Vagina (tissue), 2 donors: Measurements from ENCODE around the gene SPATA46. TPM values are rescaled to one million over a fixed set of nuclear protein-coding genes. Genes with fewer than 3 reads are reported as not detected.
A peak's percentile ranks its signal among the peaks of the same experiment; 100 is the strongest.

Experiments used
- DNase-seq, 2 donors: peaks; one replicate each; pipeline ENCODE4 v3.0.0-alpha.2; 2017; ENCODE audit errors: extremely low spot score in 2 of 2
- H3K27ac ChIP-seq: fragments of 200-600 bp; sonication (generic); one replicate; pipeline ENCODE4 v1.5.1; 2019
- H3K27me3 ChIP-seq: fragments of 200-600 bp; sonication (generic); one replicate; pipeline ENCODE4 v1.5.1; 2019
- H3K36me3 ChIP-seq, 2 donors: fragments of 200-600 bp; sonication (generic); one replicate each; pipeline ENCODE4 v1.5.1; 2017 to 2019
- H3K4me1 ChIP-seq: fragments of 200-600 bp; sonication (generic); one replicate; pipeline ENCODE4 v1.5.1; 2019
- H3K4me3 ChIP-seq, 2 donors: fragments of 200-600 bp; sonication (generic); 1 replicate in 1 of 2; 2 replicates in 1 of 2; pipeline ENCODE4 v1.5.1; 2016 to 2019
- H3K9me3 ChIP-seq: fragments of 200-600 bp; sonication (generic); one replicate; pipeline ENCODE4 v1.5.1; 2019
- POLR2A ChIP-seq, 2 donors: fragments of 450-650 bp; IDR thresholded peaks; one replicate each; pipeline ENCODE4 v1.6.1; 2017; ENCODE audit warnings: antibody characterized with exemption in 2 of 2, mild to moderate bottlenecking in 2 of 2, moderate library complexity in 2 of 2
- POLR2AphosphoS5 ChIP-seq, 2 donors: sonication (generic); formaldehyde crosslinking; IDR thresholded peaks; one replicate each; pipeline ENCODE4 v1.9.0; 2017; ENCODE audit warnings: antibody characterized with exemption in 2 of 2, mild to moderate bottlenecking in 2 of 2, low read depth in 1 of 2; ENCODE audit not compliant: insufficient read depth in 1 of 2
- intact Hi-C: fragments of 100-400 bp; cut with DNase I; formaldehyde crosslinking; loops from one replicate; pipeline ENCODE4 v1.15.1; 2023
- total RNA-seq: library from RNA; depleted of rRNA; stranded (reverse); fragments of >200 nt; gene quantifications from one replicate; pipeline ENCODE4 v1.2.3, GENCODE V29; 2016
- TF ChIP-seq, protein P1 (sequence below), 3 experiments: fragments of 450-650 bp in 2 of 3; fragments of 200-600 bp in 1 of 3; sonication (generic) in 1 of 3; IDR thresholded peaks; one replicate each; pipeline ENCODE4 v1.5.1; 2017 to 2019; ENCODE audit warnings: antibody characterized with exemption in 3 of 3, mild to moderate bottlenecking in 2 of 3, moderate library complexity in 2 of 3

The SPATA46 gene
- total RNA-seq, 1 donor from 2014 or later, result not detected

DNA sequence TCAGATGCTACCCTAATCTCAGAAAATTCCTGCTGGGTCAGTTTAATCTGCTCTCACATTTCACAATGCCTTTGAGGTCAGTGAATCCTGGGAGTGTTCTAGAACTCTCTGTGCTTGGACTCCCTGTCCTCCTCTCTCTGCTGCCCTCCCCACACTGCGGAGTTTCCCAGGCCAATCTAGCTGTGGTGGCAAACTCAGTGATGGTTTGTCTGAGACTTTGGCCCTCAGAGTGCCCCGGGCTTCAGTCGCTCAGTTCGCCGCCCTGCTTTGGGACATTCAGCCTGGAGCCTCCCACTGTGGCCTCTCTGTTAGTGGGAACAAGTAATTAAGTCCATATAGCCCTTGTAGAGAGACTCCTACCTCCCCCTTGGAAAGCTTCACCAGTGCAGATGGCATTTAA is 12.0 kb upstream of the SPATA46 start:
- Histone ChIP-seq H3K4me1 (peaks cover 23% of the 10 kb centered on the region), H3K4me3 (no peak overlapping the region), H3K27me3 (no peaks in the 10 kb centered on the region), H3K27ac (peak overlapping the region; percentile 20), H3K36me3 (no peaks in the 10 kb centered on the region), H3K9me3 (no peaks in the 10 kb centered on the region)
- TF ChIP-seq POLR2AphosphoS5 (IDR thresholded peaks at IDR 0.05; ENCODE audit: insufficient read depth in 1 of 2, low read depth in 1 of 2) (peak in 1 of 2 donors; percentile 20), POLR2A (IDR thresholded peaks at IDR 0.05) (no peak)
- TF ChIP-seq, protein P1, sequence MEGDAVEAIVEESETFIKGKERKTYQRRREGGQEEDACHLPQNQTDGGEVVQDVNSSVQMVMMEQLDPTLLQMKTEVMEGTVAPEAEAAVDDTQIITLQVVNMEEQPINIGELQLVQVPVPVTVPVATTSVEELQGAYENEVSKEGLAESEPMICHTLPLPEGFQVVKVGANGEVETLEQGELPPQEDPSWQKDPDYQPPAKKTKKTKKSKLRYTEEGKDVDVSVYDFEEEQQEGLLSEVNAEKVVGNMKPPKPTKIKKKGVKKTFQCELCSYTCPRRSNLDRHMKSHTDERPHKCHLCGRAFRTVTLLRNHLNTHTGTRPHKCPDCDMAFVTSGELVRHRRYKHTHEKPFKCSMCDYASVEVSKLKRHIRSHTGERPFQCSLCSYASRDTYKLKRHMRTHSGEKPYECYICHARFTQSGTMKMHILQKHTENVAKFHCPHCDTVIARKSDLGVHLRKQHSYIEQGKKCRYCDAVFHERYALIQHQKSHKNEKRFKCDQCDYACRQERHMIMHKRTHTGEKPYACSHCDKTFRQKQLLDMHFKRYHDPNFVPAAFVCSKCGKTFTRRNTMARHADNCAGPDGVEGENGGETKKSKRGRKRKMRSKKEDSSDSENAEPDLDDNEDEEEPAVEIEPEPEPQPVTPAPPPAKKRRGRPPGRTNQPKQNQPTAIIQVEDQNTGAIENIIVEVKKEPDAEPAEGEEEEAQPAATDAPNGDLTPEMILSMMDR (IDR thresholded peaks at IDR 0.05), result no peak
- peak in 1 of 2 donors; percentile 79 for DNase-seq
- intact Hi-C loops, result loop anchor here (10.0 kb wide), 1 partner anchor 334 kb away; no protein-coding TSS in a partner anchor

DNA sequence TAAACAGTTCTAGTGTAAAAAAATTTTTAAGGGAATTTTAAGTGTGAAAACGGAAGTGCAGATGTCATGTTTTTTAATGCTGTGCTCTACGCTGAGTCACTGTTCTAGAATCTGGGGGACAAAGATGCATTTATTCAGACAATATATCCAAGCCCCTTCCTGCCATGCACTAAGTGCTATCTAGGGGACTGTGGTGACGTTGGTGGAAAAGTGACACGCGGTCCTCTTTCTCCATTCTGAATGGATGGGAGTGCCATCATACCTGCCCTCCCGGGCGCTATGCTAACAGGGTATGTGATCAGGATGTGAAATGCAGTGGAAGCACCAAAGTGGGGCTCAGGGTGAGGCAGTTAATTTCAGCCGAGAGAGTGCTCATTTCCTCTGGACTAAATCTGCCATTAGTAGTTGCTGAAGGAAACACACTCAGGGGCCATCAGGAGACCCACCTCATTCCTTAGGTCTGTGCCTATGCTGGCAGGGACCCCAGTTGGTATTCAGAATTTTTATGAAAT is 11.5 kb upstream of the SPATA46 start:
- intact Hi-C loops, result loop anchor here (10.0 kb wide), 1 partner anchor 333 kb away; no protein-coding TSS in a partner anchor
- TF ChIP-seq, protein P1 (IDR thresholded peaks at IDR 0.05), result no peak
- TF ChIP-seq POLR2A (IDR thresholded peaks at IDR 0.05), result no peak
- no peak for TF ChIP-seq POLR2AphosphoS5 (IDR thresholded peaks at IDR 0.05; ENCODE audit: insufficient read depth in 1 of 2, low read depth in 1 of 2)

DNA sequence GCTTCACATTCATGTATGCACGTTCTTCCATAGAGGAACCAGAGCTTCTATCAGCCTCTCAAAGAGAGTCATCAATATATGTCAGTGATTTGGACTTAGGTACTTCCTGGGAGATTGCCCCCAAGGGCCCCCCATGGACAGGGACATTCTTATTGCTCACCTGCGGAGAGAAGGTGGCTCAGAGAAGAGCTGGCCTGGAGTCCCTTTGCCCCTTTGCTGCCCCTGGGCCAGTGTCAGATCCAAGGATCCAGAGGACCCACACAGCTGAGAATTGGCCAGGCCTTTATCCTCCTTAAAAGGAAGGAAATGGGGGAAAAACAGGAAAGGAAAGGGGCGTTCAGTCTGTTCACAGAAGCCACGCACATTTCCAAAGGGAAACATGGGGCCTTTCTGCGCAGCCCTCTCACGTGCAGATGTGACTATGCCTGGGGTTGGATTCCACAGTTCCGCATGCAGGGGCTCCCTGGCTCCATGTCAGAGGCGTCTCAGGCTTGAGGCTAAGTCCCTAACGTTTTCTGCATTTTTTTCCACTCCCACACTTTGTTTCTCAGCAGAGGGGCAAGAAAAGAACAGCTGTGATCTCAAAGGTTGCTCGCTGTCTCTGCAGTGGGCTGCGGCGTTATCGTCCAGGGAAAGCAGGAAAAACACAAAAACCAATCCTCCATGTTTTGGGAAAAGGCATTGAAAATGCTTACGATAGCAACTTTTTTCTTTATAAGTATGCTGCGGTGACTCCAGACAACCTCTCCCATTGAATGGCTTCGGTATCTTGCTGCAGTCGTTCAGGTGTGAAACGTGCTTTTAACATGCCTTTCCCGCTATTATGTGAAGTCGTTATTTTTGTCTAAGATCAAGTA is 10.8 kb upstream of the SPATA46 start:
- DNase-seq, result peak in 1 of 2 donors; percentile 71
- no peaks in the 10 kb centered on the region for H3K9me3 ChIP-seq
- no peaks in the 10 kb centered on the region for H3K36me3 ChIP-seq
- intact Hi-C loops, result loop anchor here (10.0 kb wide), 1 partner anchor 333 kb away; no protein-coding TSS in a partner anchor
- H3K4me3 ChIP-seq, result no peak overlapping the region
- no peaks in the 10 kb centered on the region for H3K27me3 ChIP-seq
- TF ChIP-seq, protein P1 (IDR thresholded peaks at IDR 0.05), result no peak
- no peak for TF ChIP-seq POLR2A (IDR thresholded peaks at IDR 0.05)
- TF ChIP-seq POLR2AphosphoS5 (IDR thresholded peaks at IDR 0.05; ENCODE audit: insufficient read depth in 1 of 2, low read depth in 1 of 2), result no peak
- H3K27ac ChIP-seq, result no peak overlapping the region
- peaks cover 27% of the 10 kb centered on the region for H3K4me1 ChIP-seq

More for the DNA sequence above, 11.5 kb upstream of the SPATA46 start:
- peak overlapping the region; percentile 48 for H3K27ac ChIP-seq
- no peaks in the 10 kb centered on the region for H3K9me3 ChIP-seq
- no peaks in the 10 kb centered on the region for H3K27me3 ChIP-seq
- DNase-seq, result peak in 1 of 2 donors; percentile 67
- no peaks in the 10 kb centered on the region for H3K36me3 ChIP-seq
- peaks cover 23% of the 10 kb centered on the region for H3K4me1 ChIP-seq
- H3K4me3 ChIP-seq, result no peak overlapping the region

DNA sequence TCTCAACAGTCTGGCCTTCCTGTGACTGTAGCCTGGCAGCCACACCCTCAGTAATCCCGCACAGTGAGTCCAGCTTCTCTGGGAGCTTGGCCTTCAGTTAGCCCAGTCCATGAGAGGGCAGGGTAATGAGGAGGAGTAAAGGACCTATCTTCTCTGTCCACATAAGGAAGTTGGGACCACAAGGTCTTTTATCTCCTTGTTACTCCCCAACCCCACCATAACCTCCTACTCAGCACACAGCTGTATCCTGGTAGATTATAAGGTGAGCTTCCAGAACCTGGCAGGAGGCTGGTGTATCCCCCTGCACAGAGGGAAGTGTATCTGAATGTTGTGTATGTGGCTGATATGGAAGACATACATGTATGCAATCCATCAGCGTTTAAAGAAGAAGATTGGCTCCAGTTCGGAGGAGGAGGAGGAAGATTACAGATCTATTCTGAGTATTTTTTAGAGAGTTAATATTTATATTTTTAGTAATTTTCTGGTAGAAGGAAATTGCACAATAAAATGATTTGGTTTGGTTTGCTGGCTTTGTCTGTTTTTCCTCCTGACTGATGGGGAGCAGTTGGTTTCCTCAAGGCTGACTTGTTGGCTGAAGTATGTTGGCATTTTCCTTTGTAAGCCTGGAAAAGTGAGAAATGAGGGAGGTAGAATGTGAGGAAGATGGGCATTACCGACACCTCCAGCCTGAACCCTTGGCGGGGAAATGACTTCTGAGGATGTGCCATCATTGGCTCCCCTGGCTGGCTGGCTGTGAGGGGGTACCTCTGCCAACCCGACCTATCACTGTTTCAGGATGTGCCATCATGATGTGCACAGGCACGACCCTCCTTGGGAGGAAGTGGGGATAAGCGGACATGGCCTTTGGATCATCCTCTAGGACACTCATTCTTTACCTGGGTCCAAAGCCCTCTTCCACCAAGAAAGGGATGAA is 9.9 kb upstream of the SPATA46 start:
- intact Hi-C loops, result loop anchor here (10.0 kb wide), 1 partner anchor 332 kb away; no protein-coding TSS in a partner anchor
- no peaks in the 10 kb centered on the region for H3K9me3 ChIP-seq
- H3K27me3 ChIP-seq, result no peaks in the 10 kb centered on the region
- H3K4me3 ChIP-seq, result no peak overlapping the region
- H3K4me1 ChIP-seq, result peaks cover 35% of the 10 kb centered on the region
- DNase-seq, result peak in 1 of 2 donors; percentile 83
- TF ChIP-seq POLR2AphosphoS5 (IDR thresholded peaks at IDR 0.05; ENCODE audit: insufficient read depth in 1 of 2, low read depth in 1 of 2) (no peak), POLR2A (IDR thresholded peaks at IDR 0.05) (no peak)
- TF ChIP-seq, protein P1 (IDR thresholded peaks at IDR 0.05), result no peak
- H3K36me3 ChIP-seq, result no peaks in the 10 kb centered on the region
- no peak overlapping the region for H3K27ac ChIP-seq
